Kidney (tissue), 14 donors: ENCODE data around the gene TBX1. TPM values are rescaled to one million over a fixed set of nuclear protein-coding genes. Genes with fewer than 3 reads are reported as not detected.

Experiments used
- DNase-seq, 5 donors: peaks; one replicate each; pipeline ENCODE4 v3.0.0-alpha.2; 2013 to 2020
- FAIRE-seq: peaks from 2 replicates; lab custom pipeline; 2012; peaks lifted over from hg19 to GRCh38; lab: Jason Lieb, UNC
- H3K27ac ChIP-seq, 2 donors: one replicate each; pipeline ENCODE4 v1.7.0; 2013; ENCODE audit warnings: low read depth in 2 of 2, low read length in 2 of 2, inconsistent platforms in 1 of 2
- H3K27me3 ChIP-seq: one replicate; pipeline ENCODE4 v1.7.1; 2013; ENCODE audit warnings: low read length, inconsistent platforms; ENCODE audit not compliant: control insufficient read depth, insufficient read depth
- H3K36me3 ChIP-seq, 3 donors: one replicate each; pipeline versions ENCODE4 v1.7.0 to v1.7.1; 2013; ENCODE audit warnings: low read length in 3 of 3, control low read depth in 1 of 3, inconsistent platforms in 1 of 3; ENCODE audit not compliant: insufficient read depth in 3 of 3, control insufficient read depth in 2 of 3
- H3K4me1 ChIP-seq, 3 donors: one replicate each; pipeline versions ENCODE4 v1.7.0 to v1.7.1; 2013; ENCODE audit warnings: low read length in 3 of 3, inconsistent platforms in 1 of 3, low read depth in 1 of 3; ENCODE audit not compliant: control insufficient read depth in 2 of 3, insufficient read depth in 2 of 3
- H3K4me3 ChIP-seq, 3 donors: one replicate each; pipeline versions ENCODE4 v1.7.0 to v1.8.1; 2013; ENCODE audit warnings: low read length in 3 of 3, control low read depth in 1 of 3, inconsistent platforms in 1 of 3
- H3K9ac ChIP-seq, 3 donors: one replicate each; pipeline versions ENCODE4 v1.7.0 to v1.7.1; 2013; ENCODE audit warnings: low read length in 3 of 3, control low read depth in 1 of 3, inconsistent platforms in 1 of 3
- H3K9me3 ChIP-seq, 3 donors: one replicate each; pipeline versions ENCODE4 v1.7.0 to v1.7.1; 2013; ENCODE audit warnings: low read length in 3 of 3, control low read depth in 1 of 3, inconsistent platforms in 1 of 3; ENCODE audit not compliant: control insufficient read depth in 2 of 3, insufficient read depth in 1 of 3
- intact Hi-C: fragments of 100-400 bp; cut with DNase I; formaldehyde crosslinking; loops from one replicate; pipeline ENCODE4 v1.11.1; 2022
- polyA plus RNA-seq: library from polyadenylated mRNA; stranded (reverse); fragments of 350-450 nt; fragmentation: Illumina TruSeq; extraction: RNeasy Lipid Tissue Mini Kit (QIAGEN cat#74804); gene quantifications from one replicate; pipeline ENCODE4 v1.2.3, GENCODE V29; 2014; ENCODE audit warnings: low read depth, low replicate concordance; ENCODE audit not compliant: insufficient read depth
- total RNA-seq: library from RNA; stranded (reverse); fragmentation: NEBNext Ultra II Directional; extraction: Animal tissue kit (Norgen Biotek cat#: 25700); gene quantifications from one replicate; pipeline ENCODE4 v1.2.1, GENCODE V29; 2021
- TF ChIP-seq, protein P1 (sequence below): IDR thresholded peaks from 3 replicates; pipeline ENCODE4 v1.5.1; 2012; ENCODE audit warnings: mild to moderate bottlenecking, moderate library complexity, borderline replicate concordance; ENCODE audit not compliant: insufficient read depth; ENCODE audit errors: extremely low read depth
- donor health status: control.
- donor health status: control.
- donor health status: control.
- donor health status: control.
- donor health status: control.
- donor health status: DM: yes; HTN: yes; CAD: no.
- donor health status: Normal renal cell carcinoma (clear cell type).

Gene TBX1
- total and polyA plus RNA-seq, 2 donors from 2014 or later, result 0.45 to 5.5 TPM

DNA sequence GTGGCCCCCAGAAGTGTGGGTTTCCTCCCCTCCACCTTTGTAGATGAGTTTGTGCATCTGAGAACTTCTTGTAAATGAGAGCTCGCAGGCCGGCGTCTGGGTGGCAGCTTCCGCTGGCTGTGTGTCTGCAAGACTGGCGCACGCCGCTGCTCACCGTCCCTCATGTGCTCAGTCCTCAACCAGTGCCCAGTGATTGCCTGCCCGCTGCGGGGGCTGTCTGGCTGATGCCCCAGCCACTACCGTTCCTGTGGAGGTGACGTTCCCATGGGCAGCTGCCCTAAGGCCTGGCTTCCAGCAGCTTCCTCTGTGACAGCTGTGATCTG lies 8.8 kb downstream of the TBX1 start:
- H3K27ac ChIP-seq, result no peak overlapping the region
- H3K9me3 ChIP-seq, result no peaks in the 10 kb centered on the region
- H3K36me3 ChIP-seq, result no peaks in the 10 kb centered on the region
- H3K9ac ChIP-seq, result no peak overlapping the region
- H3K4me1 ChIP-seq, result peaks cover 0 to 3% (median 0%) of the 10 kb centered on the region in 3 donors
- peak in 2 of 5 donors; percentile 57 to 59 for DNase-seq
- intact Hi-C loops, result no loop called here
- TF ChIP-seq, protein P1, sequence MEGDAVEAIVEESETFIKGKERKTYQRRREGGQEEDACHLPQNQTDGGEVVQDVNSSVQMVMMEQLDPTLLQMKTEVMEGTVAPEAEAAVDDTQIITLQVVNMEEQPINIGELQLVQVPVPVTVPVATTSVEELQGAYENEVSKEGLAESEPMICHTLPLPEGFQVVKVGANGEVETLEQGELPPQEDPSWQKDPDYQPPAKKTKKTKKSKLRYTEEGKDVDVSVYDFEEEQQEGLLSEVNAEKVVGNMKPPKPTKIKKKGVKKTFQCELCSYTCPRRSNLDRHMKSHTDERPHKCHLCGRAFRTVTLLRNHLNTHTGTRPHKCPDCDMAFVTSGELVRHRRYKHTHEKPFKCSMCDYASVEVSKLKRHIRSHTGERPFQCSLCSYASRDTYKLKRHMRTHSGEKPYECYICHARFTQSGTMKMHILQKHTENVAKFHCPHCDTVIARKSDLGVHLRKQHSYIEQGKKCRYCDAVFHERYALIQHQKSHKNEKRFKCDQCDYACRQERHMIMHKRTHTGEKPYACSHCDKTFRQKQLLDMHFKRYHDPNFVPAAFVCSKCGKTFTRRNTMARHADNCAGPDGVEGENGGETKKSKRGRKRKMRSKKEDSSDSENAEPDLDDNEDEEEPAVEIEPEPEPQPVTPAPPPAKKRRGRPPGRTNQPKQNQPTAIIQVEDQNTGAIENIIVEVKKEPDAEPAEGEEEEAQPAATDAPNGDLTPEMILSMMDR, result no peak
- no peak overlapping the region for H3K4me3 ChIP-seq
- peaks cover 38% of the 10 kb centered on the region for H3K27me3 ChIP-seq
- no peak for FAIRE-seq

- Histone ChIP-seq H3K9me3 (no peaks in the 10 kb centered on the region), H3K4me1 (peaks cover 0 to 3% (median 0%) of the 10 kb centered on the region in 3 donors), H3K27ac (no peak overlapping the region), H3K36me3 (no peaks in the 10 kb centered on the region), H3K4me3 (no peak overlapping the region), H3K27me3 (peaks cover 28% of the 10 kb centered on the region), H3K9ac (no peak overlapping the region)
- FAIRE-seq (no peak), DNase-seq (peak in 2 of 5 donors; percentile 39 to 52)
- TF ChIP-seq, protein P1, result no peak
- intact Hi-C loops, result no loop called here
Observed at GRCh38 chr22:19770349-19771220, 10.0 kb downstream of the TBX1 start.

- H3K9ac ChIP-seq, result no peak overlapping the region
- no peaks in the 10 kb centered on the region for H3K9me3 ChIP-seq
- H3K27me3 ChIP-seq, result peaks cover 28% of the 10 kb centered on the region
- FAIRE-seq (no peak), DNase-seq (peak in 1 of 5 donors; percentile 13)
- H3K4me3 ChIP-seq, result no peak overlapping the region
- intact Hi-C loops, result no loop called here
- H3K4me1 ChIP-seq, result peaks cover 0 to 3% (median 0%) of the 10 kb centered on the region in 3 donors
- TF ChIP-seq, protein P1, result no peak
- no peak overlapping the region for H3K27ac ChIP-seq
- H3K36me3 ChIP-seq, result no peaks in the 10 kb centered on the region
Observed at GRCh38 chr22:19772422-19772672, 11.8 kb downstream of the TBX1 start.
